ENCODE data around the gene TUBA4A. TPM values are rescaled to one million over a fixed set of nuclear protein-coding genes. Genes with fewer than 3 reads are reported as not detected.

TUBA4A gene
- total RNA-seq, 1 donor: 25.6 TPM

- no peak for TF ChIP-seq CTCF (IDR thresholded peaks at IDR 0.05; ENCODE audit: insufficient read depth, low read length)
- no peak overlapping the region for H3K4me3 ChIP-seq (ENCODE audit: low read depth, low read length)
- DNase-seq (ENCODE audit: low read depth): no peak
Measured at GRCh38 chr2:219286436-219287115, 32.9 kb upstream of the TUBA4A start.

- no peak for TF ChIP-seq CTCF (IDR thresholded peaks at IDR 0.05; ENCODE audit: insufficient read depth, low read length)
- no peak overlapping the region for H3K4me3 ChIP-seq (ENCODE audit: low read depth, low read length)
- DNase-seq (ENCODE audit: low read depth): peak; percentile 65
Measured at GRCh38 chr2:219285894-219286425, 32.2 kb upstream of the TUBA4A start.

GRCh38 chr2:219285373-219285735 lies 31.6 kb upstream of the TUBA4A start:
- DNase-seq (ENCODE audit: low read depth): no peak
- TF ChIP-seq CTCF (IDR thresholded peaks at IDR 0.05; ENCODE audit: insufficient read depth, low read length): no peak
- no peak overlapping the region for H3K4me3 ChIP-seq (ENCODE audit: low read depth, low read length)

- no peak for DNase-seq (ENCODE audit: low read depth)
- H3K4me3 ChIP-seq (ENCODE audit: low read depth, low read length): no peak overlapping the region
- TF ChIP-seq CTCF (IDR thresholded peaks at IDR 0.05; ENCODE audit: insufficient read depth, low read length): no peak
Measured at GRCh38 chr2:219284501-219285372, 31.0 kb upstream of the TUBA4A start.

- no peak overlapping the region for H3K4me3 ChIP-seq (ENCODE audit: low read depth, low read length)
- no peak for TF ChIP-seq CTCF (IDR thresholded peaks at IDR 0.05; ENCODE audit: insufficient read depth, low read length)
- DNase-seq (ENCODE audit: low read depth): no peak
Measured at GRCh38 chr2:219282943-219283581, 29.3 kb upstream of the TUBA4A start.

- H3K4me3 ChIP-seq (ENCODE audit: low read depth, low read length): no peak overlapping the region
- no peak for DNase-seq (ENCODE audit: low read depth)
- no peak for TF ChIP-seq CTCF (IDR thresholded peaks at IDR 0.05; ENCODE audit: insufficient read depth, low read length)
Measured at GRCh38 chr2:219282375-219282774, 28.7 kb upstream of the TUBA4A start.

Measured in fibroblast of the aortic adventitia (primary cell).